ENCODE measurements around the gene GSG1L2. TPM values are rescaled to one million over a fixed set of nuclear protein-coding genes. Genes with fewer than 3 reads are reported as not detected.

GSG1L2 gene
- total and polyA plus RNA-seq, 2 donors (not counting 1 experiment from before 2014, with no cell fraction given): not detected

DNA sequence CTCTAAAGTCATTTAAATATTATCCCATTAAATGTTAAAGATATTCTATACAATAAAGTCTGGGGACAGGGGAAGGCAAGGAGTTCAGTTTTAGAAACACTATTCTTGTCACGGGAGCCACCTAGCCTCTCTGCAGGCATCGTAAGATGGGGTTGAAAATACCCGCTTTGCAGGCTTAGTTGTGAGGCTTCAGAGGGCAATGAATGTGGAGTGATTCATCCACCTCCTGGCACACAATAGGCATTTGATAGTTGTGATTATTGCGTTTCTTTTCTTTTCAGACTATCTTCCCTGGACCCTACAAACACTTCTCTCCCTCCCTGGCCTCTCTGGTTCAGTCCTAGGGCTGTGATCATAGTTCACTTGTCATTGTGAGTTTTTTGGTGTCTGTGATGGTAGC is 23.4 kb upstream of the GSG1L2 start:
- H3K9me3 ChIP-seq (ENCODE audit: control extremely low read depth in 1 of 3, control insufficient read depth in 2 of 3, insufficient read depth in 1 of 3, low read length in 2 of 3): peaks cover 0 to 5% (median 0%) of the 10 kb centered on the region in 3 donors
- TF ChIP-seq, protein P1, sequence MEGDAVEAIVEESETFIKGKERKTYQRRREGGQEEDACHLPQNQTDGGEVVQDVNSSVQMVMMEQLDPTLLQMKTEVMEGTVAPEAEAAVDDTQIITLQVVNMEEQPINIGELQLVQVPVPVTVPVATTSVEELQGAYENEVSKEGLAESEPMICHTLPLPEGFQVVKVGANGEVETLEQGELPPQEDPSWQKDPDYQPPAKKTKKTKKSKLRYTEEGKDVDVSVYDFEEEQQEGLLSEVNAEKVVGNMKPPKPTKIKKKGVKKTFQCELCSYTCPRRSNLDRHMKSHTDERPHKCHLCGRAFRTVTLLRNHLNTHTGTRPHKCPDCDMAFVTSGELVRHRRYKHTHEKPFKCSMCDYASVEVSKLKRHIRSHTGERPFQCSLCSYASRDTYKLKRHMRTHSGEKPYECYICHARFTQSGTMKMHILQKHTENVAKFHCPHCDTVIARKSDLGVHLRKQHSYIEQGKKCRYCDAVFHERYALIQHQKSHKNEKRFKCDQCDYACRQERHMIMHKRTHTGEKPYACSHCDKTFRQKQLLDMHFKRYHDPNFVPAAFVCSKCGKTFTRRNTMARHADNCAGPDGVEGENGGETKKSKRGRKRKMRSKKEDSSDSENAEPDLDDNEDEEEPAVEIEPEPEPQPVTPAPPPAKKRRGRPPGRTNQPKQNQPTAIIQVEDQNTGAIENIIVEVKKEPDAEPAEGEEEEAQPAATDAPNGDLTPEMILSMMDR (IDR thresholded peaks at IDR 0.05): no peak
- no peak for TF ChIP-seq EZH2 (IDR thresholded peaks at IDR 0.05; ENCODE audit: borderline replicate concordance, insufficient read depth, low read depth, low read length, poor library complexity, severe bottlenecking)
- H4K20me1 ChIP-seq (ENCODE audit: control insufficient read depth, insufficient read depth, low read length, poor library complexity, severe bottlenecking): no peaks in the 10 kb centered on the region
- H3K4me1 ChIP-seq (ENCODE audit: control insufficient read depth in 2 of 2, insufficient read depth in 2 of 2, low read length in 2 of 2): no peaks in the 10 kb centered on the region
- no peak overlapping the region for H3K27ac Mint-ChIP-seq
- H3K27me3 Mint-ChIP-seq: peaks cover 10% of the 10 kb centered on the region
- no peaks in the 10 kb centered on the region for H3K36me3 ChIP-seq (replicated peaks in 1 of 2; ENCODE audit: control extremely low read depth in 1 of 2, control insufficient read depth in 1 of 2, extremely low read depth in 1 of 2, insufficient read depth in 2 of 2, low read length in 1 of 2)
- no peak overlapping the region for H2AFZ ChIP-seq (ENCODE audit: insufficient read depth, low read depth, low read length, poor library complexity, severe bottlenecking)
- H3K27me3 ChIP-seq (replicated peaks in 1 of 4; ENCODE audit: control extremely low read depth in 1 of 4, control insufficient read depth in 3 of 4, insufficient read depth in 4 of 4, low read length in 3 of 4): no peaks in the 10 kb centered on the region
- no peak overlapping the region for H3K9ac ChIP-seq (ENCODE audit: low read length)
- no peaks in the 10 kb centered on the region for H3K4me1 Mint-ChIP-seq
- ATAC-seq (ENCODE audit: low read depth) (no peak), DNase-seq (no peak)
- intact Hi-C loops (cut with micrococcal nuclease): no loop called here
- ChIA-PET CTCF (no interaction called here), POLR2A (no interaction called here)
- WGBS (ENCODE audit: insufficient coverage): 96% methylated on average over 3 of the region's 4 CpGs
- no peak overlapping the region for H3K27ac ChIP-seq (ENCODE audit: low read length in 2 of 2)
- no peak overlapping the region for H3K4me3 ChIP-seq (ENCODE audit: control extremely low read depth in 1 of 5, extremely low read depth in 1 of 5, insufficient read depth in 1 of 5, low read depth in 2 of 5, low read length in 4 of 5)
- no peak overlapping the region for H3K4me3 Mint-ChIP-seq
- no peaks in the 10 kb centered on the region for H3K9me3 Mint-ChIP-seq (ENCODE audit: insufficient read depth)
- H3K4me2 ChIP-seq (replicated peaks; ENCODE audit: low read depth, low read length, poor library complexity, severe bottlenecking): no peak overlapping the region
- no peaks in the 10 kb centered on the region for H3K79me2 ChIP-seq (ENCODE audit: control insufficient read depth, insufficient read depth, low read length)

DNA sequence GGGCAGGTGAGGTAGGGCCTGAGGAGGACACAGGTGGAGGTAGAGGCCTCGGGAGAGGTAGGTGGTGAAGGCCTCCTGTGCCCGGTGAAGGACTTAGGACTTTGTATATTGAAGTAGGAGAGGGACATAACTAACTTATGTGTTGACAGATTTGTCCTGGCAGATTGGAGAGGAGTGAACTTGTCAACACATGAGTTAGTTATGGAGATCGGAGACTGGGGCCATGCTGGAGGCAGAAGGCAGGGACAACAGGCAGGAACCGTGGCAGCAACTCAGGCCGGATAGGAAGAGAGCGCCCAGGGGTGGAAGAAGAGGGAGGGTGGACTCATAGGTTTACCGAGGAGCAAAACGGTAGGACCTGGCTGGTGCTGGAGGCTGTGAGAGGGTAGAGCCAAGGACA is 22.3 kb upstream of the GSG1L2 start:
- Histone ChIP-seq H4K20me1 (ENCODE audit: control insufficient read depth, insufficient read depth, low read length, poor library complexity, severe bottlenecking) (no peaks in the 10 kb centered on the region), H3K9me3 (ENCODE audit: control extremely low read depth in 1 of 3, control insufficient read depth in 2 of 3, insufficient read depth in 1 of 3, low read length in 2 of 3) (peaks cover 0 to 5% (median 0%) of the 10 kb centered on the region in 3 donors), H2AFZ (ENCODE audit: insufficient read depth, low read depth, low read length, poor library complexity, severe bottlenecking) (no peak overlapping the region), H3K36me3 (replicated peaks in 1 of 2; ENCODE audit: control extremely low read depth in 1 of 2, control insufficient read depth in 1 of 2, extremely low read depth in 1 of 2, insufficient read depth in 2 of 2, low read length in 1 of 2) (no peaks in the 10 kb centered on the region), H3K27ac (ENCODE audit: low read length in 2 of 2) (no peak overlapping the region), H3K4me2 (replicated peaks; ENCODE audit: low read depth, low read length, poor library complexity, severe bottlenecking) (no peak overlapping the region), H3K9ac (ENCODE audit: low read length) (no peak overlapping the region), H3K27me3 (replicated peaks in 1 of 4; ENCODE audit: control extremely low read depth in 1 of 4, control insufficient read depth in 3 of 4, insufficient read depth in 4 of 4, low read length in 3 of 4) (no peaks in the 10 kb centered on the region), H3K4me3 (ENCODE audit: control extremely low read depth in 1 of 5, extremely low read depth in 1 of 5, insufficient read depth in 1 of 5, low read depth in 2 of 5, low read length in 4 of 5) (no peak overlapping the region), H3K79me2 (ENCODE audit: control insufficient read depth, insufficient read depth, low read length) (no peaks in the 10 kb centered on the region), H3K4me1 (ENCODE audit: control insufficient read depth in 2 of 2, insufficient read depth in 2 of 2, low read length in 2 of 2) (no peaks in the 10 kb centered on the region)
- no peak overlapping the region for H3K4me3 Mint-ChIP-seq
- intact Hi-C loops (cut with micrococcal nuclease): no loop called here
- ATAC-seq (ENCODE audit: low read depth): no peak
- ChIA-PET POLR2A (no interaction called here), CTCF (no interaction called here)
- TF ChIP-seq, protein P1 (IDR thresholded peaks at IDR 0.05): no peak
- TF ChIP-seq EZH2 (IDR thresholded peaks at IDR 0.05; ENCODE audit: borderline replicate concordance, insufficient read depth, low read depth, low read length, poor library complexity, severe bottlenecking): no peak
- 90% methylated on average over 6 of the region's 8 CpGs for WGBS (ENCODE audit: insufficient coverage)
- DNase-seq: no peak
- H3K27ac Mint-ChIP-seq: no peak overlapping the region
- H3K4me1 Mint-ChIP-seq: no peaks in the 10 kb centered on the region
- H3K27me3 Mint-ChIP-seq: peaks cover 14% of the 10 kb centered on the region
- no peaks in the 10 kb centered on the region for H3K9me3 Mint-ChIP-seq (ENCODE audit: insufficient read depth)
